ENCODE results near the gene TSPEAR.

TSPEAR gene

GRCh38 chr21:44618504-44618903 lies 92.9 kb downstream of the TSPEAR start:
- H3K4me1 ChIP-seq = no peaks in the 10 kb centered on the region
- H3K27me3 ChIP-seq = peaks cover 11% of the 10 kb centered on the region
- H3K9me3 ChIP-seq = no peaks in the 10 kb centered on the region
- DNase-seq = no peak
- H3K36me3 ChIP-seq = no peaks in the 10 kb centered on the region
- TF ChIP-seq CTCF (IDR thresholded peaks at IDR 0.05; ENCODE audit: low read depth, low read length) = peak; percentile 10; the same call in 1 of the 2 replicates
- no peak overlapping the region for H3K4me3 ChIP-seq (ENCODE audit: low read depth, low read length)

- TF ChIP-seq CTCF (IDR thresholded peaks at IDR 0.05; ENCODE audit: low read depth, low read length) = no peak
- no peaks in the 10 kb centered on the region for H3K4me1 ChIP-seq
- no peaks in the 10 kb centered on the region for H3K36me3 ChIP-seq
- no peak for DNase-seq
- peaks cover 11% of the 10 kb centered on the region for H3K27me3 ChIP-seq
- no peak overlapping the region for H3K4me3 ChIP-seq (ENCODE audit: low read depth, low read length)
- H3K9me3 ChIP-seq = no peaks in the 10 kb centered on the region
Measured at GRCh38 chr21:44617071-44617501, 94.3 kb downstream of the TSPEAR start.

DNA sequence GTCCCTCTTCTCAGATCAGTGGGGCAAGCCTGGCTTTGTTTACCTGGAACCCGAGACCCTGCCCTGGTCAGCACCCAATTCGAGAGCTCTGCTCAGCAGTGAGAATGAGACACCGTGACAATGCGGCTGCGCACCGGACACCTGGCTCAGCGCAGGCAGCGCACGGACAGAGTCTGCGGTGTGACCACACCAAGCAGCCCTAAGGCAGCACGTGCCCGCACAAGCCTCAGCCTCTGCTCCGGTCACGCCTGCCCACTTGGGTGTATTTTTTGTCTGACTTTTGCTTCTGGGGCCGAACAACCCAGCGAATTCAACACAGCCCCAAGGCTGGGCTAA lies 94.8 kb downstream of the TSPEAR start:
- H3K9me3 ChIP-seq = no peaks in the 10 kb centered on the region
- no peak overlapping the region for H3K4me3 ChIP-seq (ENCODE audit: low read depth, low read length)
- H3K4me1 ChIP-seq = no peaks in the 10 kb centered on the region
- H3K36me3 ChIP-seq = no peaks in the 10 kb centered on the region
- peaks cover 11% of the 10 kb centered on the region for H3K27me3 ChIP-seq
- DNase-seq = no peak
- TF ChIP-seq CTCF (IDR thresholded peaks at IDR 0.05; ENCODE audit: low read depth, low read length) = no peak

DNA sequence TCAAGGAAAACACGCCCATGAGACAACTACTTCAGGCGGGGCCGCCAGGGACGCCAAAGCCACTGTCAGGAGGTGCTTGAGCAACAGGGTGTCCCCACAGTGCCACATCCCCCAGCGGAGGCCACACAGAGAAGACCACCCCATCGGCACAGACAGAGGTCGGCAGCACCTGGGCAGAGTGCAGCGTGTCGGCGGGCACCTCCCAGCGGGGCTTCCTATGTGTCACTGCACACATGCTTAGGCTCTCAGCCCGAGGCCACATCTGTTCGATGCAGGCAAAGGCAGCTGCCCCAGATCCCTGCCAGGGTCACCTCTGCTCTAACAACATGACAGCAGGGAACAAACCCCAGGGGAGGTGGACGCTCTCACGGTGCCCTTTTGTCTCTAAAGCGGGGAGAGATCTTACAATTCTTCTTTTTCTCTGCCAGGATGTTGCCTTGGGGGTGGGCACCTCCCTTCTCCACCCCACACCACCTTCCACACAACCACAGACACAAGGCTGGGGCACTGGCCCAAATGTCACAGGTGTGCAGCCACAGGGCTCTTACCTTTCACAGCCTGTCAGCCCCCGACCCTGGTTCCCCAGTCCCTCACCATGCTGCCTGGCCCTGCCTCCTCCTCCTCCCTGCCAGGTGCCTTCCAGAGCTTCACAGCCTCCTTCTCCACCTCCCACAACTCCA lies 95.3 kb downstream of the TSPEAR start:
- DNase-seq = no peak
- Histone ChIP-seq H3K4me3 (ENCODE audit: low read depth, low read length) (no peak overlapping the region), H3K36me3 (no peaks in the 10 kb centered on the region), H3K4me1 (no peaks in the 10 kb centered on the region), H3K9me3 (no peaks in the 10 kb centered on the region), H3K27me3 (peaks cover 11% of the 10 kb centered on the region)
- no peak for TF ChIP-seq CTCF (IDR thresholded peaks at IDR 0.05; ENCODE audit: low read depth, low read length)

DNA sequence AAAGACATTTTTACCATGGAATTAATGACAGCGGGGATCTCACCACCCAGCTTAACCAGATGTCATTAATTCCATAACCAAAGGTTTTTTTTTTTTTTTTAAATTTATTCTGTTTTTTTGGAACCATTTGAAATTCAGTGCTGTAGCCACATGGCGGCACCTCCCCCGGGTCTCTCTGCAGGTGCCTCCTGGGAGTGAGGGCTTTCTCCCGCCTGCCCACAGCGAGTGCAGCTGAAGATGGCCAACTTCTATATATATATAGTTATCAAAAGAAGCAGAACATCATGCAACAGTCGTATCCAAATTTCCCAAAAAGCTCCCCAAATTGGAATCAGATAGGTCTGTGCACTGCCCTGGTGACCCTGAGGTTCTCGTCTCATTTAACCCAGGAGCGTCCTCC lies 95.9 kb downstream of the TSPEAR start:
- TF ChIP-seq CTCF (IDR thresholded peaks at IDR 0.05; ENCODE audit: low read depth, low read length) = no peak
- no peak for DNase-seq

GRCh38 chr21:44614961-44615391 lies 96.4 kb downstream of the TSPEAR start:
- TF ChIP-seq CTCF (IDR thresholded peaks at IDR 0.05; ENCODE audit: low read depth, low read length) = no peak
- peaks cover 11% of the 10 kb centered on the region for H3K27me3 ChIP-seq
- DNase-seq = no peak
- H3K4me1 ChIP-seq = no peaks in the 10 kb centered on the region
- H3K4me3 ChIP-seq (ENCODE audit: low read depth, low read length) = no peak overlapping the region
- H3K9me3 ChIP-seq = no peaks in the 10 kb centered on the region
- no peaks in the 10 kb centered on the region for H3K36me3 ChIP-seq

More for the DNA sequence above, 95.9 kb downstream of the TSPEAR start:
- Histone ChIP-seq H3K27me3 (peaks cover 11% of the 10 kb centered on the region), H3K9me3 (no peaks in the 10 kb centered on the region), H3K4me3 (ENCODE audit: low read depth, low read length) (no peak overlapping the region), H3K36me3 (no peaks in the 10 kb centered on the region), H3K4me1 (no peaks in the 10 kb centered on the region)
